ENCODE measurements around the gene TRMT13. TPM values are rescaled to one million over a fixed set of nuclear protein-coding genes. Genes with fewer than 3 reads are reported as not detected.

Gene TRMT13
- total RNA-seq, 1 experiment from 2014 or later, result 19.4 TPM

GRCh38 chr1:100177295-100178041 is 44.5 kb downstream of the TRMT13 start:
- Histone ChIP-seq H2BK5ac (ENCODE audit: insufficient read length, low read length) (no peak overlapping the region), H2AK5ac (ENCODE audit: insufficient read length, low read length) (no peak overlapping the region), H2AFZ (ENCODE audit: low read length) (no peak overlapping the region), H3K23me2 (ENCODE audit: insufficient read length, low read depth, low read length, poor library complexity, severe bottlenecking) (no peaks in the 10 kb centered on the region), H3K9me3 (ENCODE audit: control insufficient read depth, low read depth, low read length) (no peaks in the 10 kb centered on the region), H2BK20ac (ENCODE audit: low read depth, low read length, poor library complexity, severe bottlenecking) (no peak overlapping the region), H4K8ac (replicated peaks; ENCODE audit: insufficient read length, low read depth, low read length) (no peak overlapping the region), H2BK12ac (ENCODE audit: insufficient read length, low read depth, low read length) (no peak overlapping the region), H2BK120ac (ENCODE audit: low read depth, low read length, poor library complexity, severe bottlenecking) (no peak overlapping the region), H4K20me1 (ENCODE audit: control insufficient read depth, insufficient read depth, insufficient read length) (no peaks in the 10 kb centered on the region), H3K4me2 (ENCODE audit: insufficient read depth, insufficient read length, low read length) (no peak overlapping the region), H3K18ac (ENCODE audit: insufficient read length, low read depth, low read length) (no peak overlapping the region), H3K14ac (ENCODE audit: insufficient read depth, low read length) (no peak overlapping the region), H3K27me3 (ENCODE audit: insufficient read depth, low read length) (no peaks in the 10 kb centered on the region), H4K5ac (ENCODE audit: insufficient read length, low read depth, low read length) (no peak overlapping the region), H3K79me1 (ENCODE audit: insufficient read depth, low read depth, low read length, poor library complexity, severe bottlenecking) (no peaks in the 10 kb centered on the region), H3K56ac (ENCODE audit: insufficient read length, low read depth, low read length) (no peak overlapping the region), H2BK15ac (ENCODE audit: low read depth, low read length) (no peak overlapping the region), H3K4ac (ENCODE audit: low read depth, low read length) (no peak overlapping the region), H3K4me1 (ENCODE audit: insufficient read depth, low read length) (no peaks in the 10 kb centered on the region), H3K27ac (ENCODE audit: insufficient read length, low read depth, low read length) (no peak overlapping the region), H3K9ac (ENCODE audit: extremely low read depth, insufficient read length, low read length) (no peak overlapping the region), H3T11ph (ENCODE audit: low read length) (no peak overlapping the region), H3K23ac (ENCODE audit: insufficient read length, low read depth, low read length) (no peak overlapping the region), H3K79me2 (ENCODE audit: insufficient read depth, low read length) (no peaks in the 10 kb centered on the region), H4K91ac (ENCODE audit: insufficient read length, low read depth, low read length) (no peak overlapping the region)
- Mint-ChIP-seq H3K27ac (no peak overlapping the region), H3K36me3 (ENCODE audit: insufficient read depth in 1 of 3, low read depth in 3 of 3) (no peaks in the 10 kb centered on the region), H3K27me3 (ENCODE audit: low read depth) (no peaks in the 10 kb centered on the region), H3K9me3 (no peaks in the 10 kb centered on the region), H3K4me3 (no peak overlapping the region), H3K4me1 (peaks cover 0 to 4% of the 10 kb centered on the region in 2 experiments; a peak in 2 of 4 replicates)
- no peak for TF ChIP-seq CTCF (conservative IDR thresholded peaks at IDR 0.05)
- no peak for DNase-seq
- WGBS (ENCODE audit: extremely low coverage, insufficient read length, low lambda C conversion rate), result no CpG with 5 or more reads among the region's 4 CpGs

Measured in H9 (cell line).